ENCODE measurements around the gene STRN4. TPM values are rescaled to one million over a fixed set of nuclear protein-coding genes. Genes with fewer than 3 reads are reported as not detected.

Gene STRN4
- total RNA-seq, 2 experiments from 2014 or later, result 68.0 to 115 TPM

- DNase-seq (ENCODE audit: low spot score), result no peak
- Histone ChIP-seq H3K4me3 (ENCODE audit: low read depth, low read length, poor library complexity, severe bottlenecking) (peak overlapping the region; percentile 92), H2AFZ (ENCODE audit: low read length) (no peak overlapping the region), H3K79me2 (ENCODE audit: insufficient read depth, low read depth, low read length) (peaks cover 19% of the 10 kb centered on the region), H3K36me3 (ENCODE audit: insufficient read depth, low read length) (peaks cover 68% of the 10 kb centered on the region), H3K9me3 (ENCODE audit: low read length) (no peaks in the 10 kb centered on the region), H3K4me2 (ENCODE audit: low read length) (peak overlapping the region; percentile 99), H3K27ac (ENCODE audit: low read depth, low read length, poor library complexity, severe bottlenecking) (peak overlapping the region; percentile 95), H3K4me1 (ENCODE audit: insufficient read depth, low read length, poor library complexity, severe bottlenecking) (peaks cover 48% of the 10 kb centered on the region), H4K20me1 (ENCODE audit: insufficient read depth, low read length) (peaks cover 7% of the 10 kb centered on the region; the same call in 1 of the 2 replicates), H3K9me2 (ENCODE audit: insufficient read depth, low read length) (no peaks in the 10 kb centered on the region)
- no TSS peak for BruUV-seq (replicated peaks)
- ChIA-PET CTCF (ENCODE audit: unreplicated experiment) (interaction anchor here (0.7 kb wide), 1 partner anchor 10 kb away, joined by 3 read pairs; no protein-coding TSS in a partner anchor), POLR2A (interaction anchor here (0.5 to 0.6 kb wide), 2 partner anchors 48 to 149 kb away, joined by 3 read pairs; no protein-coding TSS in a partner anchor)
- intact Hi-C loops (cut with micrococcal nuclease; ENCODE audit: unreplicated experiment), result loop anchor here (1.0 to 5.0 kb wide), 2 partner anchors 67 to 104 kb away; partner anchors contain the start of gene SLC1A5
- TF ChIP-seq EZH2phosphoT487 (IDR thresholded peaks at IDR 0.05; ENCODE audit: borderline replicate concordance, low read depth, low read length) (no peak), CTCF (conservative IDR thresholded peaks at IDR 0.05; ENCODE audit: low read length) (no peak)
Observed at GRCh38 chr19:46719629-46720502, 26.4 kb downstream of the STRN4 start.

GRCh38 chr19:46718934-46719622 is 27.2 kb downstream of the STRN4 start:
- peak overlapping the region; percentile 92 for H3K4me3 ChIP-seq (ENCODE audit: low read depth, low read length, poor library complexity, severe bottlenecking)
- TF ChIP-seq EZH2phosphoT487 (IDR thresholded peaks at IDR 0.05; ENCODE audit: borderline replicate concordance, low read depth, low read length) (no peak), CTCF (conservative IDR thresholded peaks at IDR 0.05; ENCODE audit: low read length) (no peak)
- POLR2A ChIA-PET, result interaction anchor here (0.5 kb wide), 1 partner anchor 48 kb away, joined by 3 read pairs; no protein-coding TSS in a partner anchor
- no peaks in the 10 kb centered on the region for H3K9me3 ChIP-seq (ENCODE audit: low read length)
- no peak overlapping the region for H2AFZ ChIP-seq (ENCODE audit: low read length)
- CTCF ChIA-PET (ENCODE audit: unreplicated experiment), result interaction anchor here (0.7 kb wide), 1 partner anchor 11 kb away, joined by 3 read pairs; no protein-coding TSS in a partner anchor
- H3K4me1 ChIP-seq (ENCODE audit: insufficient read depth, low read length, poor library complexity, severe bottlenecking), result peaks cover 50% of the 10 kb centered on the region
- H4K20me1 ChIP-seq (ENCODE audit: insufficient read depth, low read length), result peaks cover 8% of the 10 kb centered on the region; the same call in 1 of the 2 replicates
- peak overlapping the region; percentile 95 for H3K27ac ChIP-seq (ENCODE audit: low read depth, low read length, poor library complexity, severe bottlenecking)
- intact Hi-C loops (cut with micrococcal nuclease; ENCODE audit: unreplicated experiment), result loop anchor here (1.0 to 5.0 kb wide), 2 partner anchors 68 to 103 kb away; partner anchors contain the start of gene SLC1A5
- H3K4me2 ChIP-seq (ENCODE audit: low read length), result peak overlapping the region; percentile 99
- no TSS peak for BruUV-seq (replicated peaks)
- peak; percentile 86 for DNase-seq (ENCODE audit: low spot score)
- no peaks in the 10 kb centered on the region for H3K9me2 ChIP-seq (ENCODE audit: insufficient read depth, low read length)
- H3K36me3 ChIP-seq (ENCODE audit: insufficient read depth, low read length), result peaks cover 60% of the 10 kb centered on the region
- peaks cover 23% of the 10 kb centered on the region for H3K79me2 ChIP-seq (ENCODE audit: insufficient read depth, low read depth, low read length)

All from OCI-LY7 (cell line).